B cell (primary cell): ENCODE measurements around the gene KLHL30.

Source experiments
- CTCF ChIP-seq: fragments of 200-600 bp; IDR thresholded peaks from one replicate; pipeline ENCODE4 v1.8.0; 2022; ENCODE audit warnings: antibody characterized with exemption, mild to moderate bottlenecking
- EZH2 ChIP-seq: IDR thresholded peaks from 2 replicates; pipeline ENCODE4 v1.6.1; 2012; ENCODE audit warnings: borderline replicate concordance, low read depth, mild to moderate bottlenecking, moderate library complexity, low read length; ENCODE audit not compliant: insufficient read depth, poor library complexity, severe bottlenecking

GRCh38 chr2:238174701-238175100, 36.2 kb downstream of the KLHL30 start:
- TF ChIP-seq CTCF (no peak), EZH2 (no peak)
